ENCODE measurements around the gene BUD23.

Gene BUD23

DNA sequence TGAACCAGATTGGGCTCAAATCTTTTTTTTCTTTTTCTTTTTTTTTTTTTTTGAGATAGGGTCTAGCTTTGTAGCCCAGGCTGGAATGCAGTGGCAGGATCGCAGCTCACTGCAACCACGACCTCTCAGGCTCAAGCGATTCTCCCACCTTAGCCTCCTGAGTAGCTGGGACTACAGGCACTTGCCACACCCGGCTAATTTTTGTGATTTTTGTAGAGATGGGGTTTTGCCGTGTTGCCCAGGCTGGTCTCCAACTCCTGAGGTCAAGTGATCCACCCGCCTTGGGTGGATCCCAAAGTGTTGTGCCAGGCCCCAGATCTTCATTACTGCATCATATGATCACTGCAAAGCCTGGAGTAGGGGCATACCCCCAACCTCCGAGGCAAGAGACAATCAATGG lies 2.9 kb upstream of the BUD23 start:
- Mint-ChIP-seq H3K4me3 (peak overlapping the region; percentile 100), H3K9me3 (no peaks in the 10 kb centered on the region), H3K36me3 (ENCODE audit: low read depth) (peaks cover 20% of the 10 kb centered on the region), H3K27ac (no peak overlapping the region), H3K4me1 (ENCODE audit: low read depth) (peaks cover 47% of the 10 kb centered on the region), H3K27me3 (no peaks in the 10 kb centered on the region)

DNA sequence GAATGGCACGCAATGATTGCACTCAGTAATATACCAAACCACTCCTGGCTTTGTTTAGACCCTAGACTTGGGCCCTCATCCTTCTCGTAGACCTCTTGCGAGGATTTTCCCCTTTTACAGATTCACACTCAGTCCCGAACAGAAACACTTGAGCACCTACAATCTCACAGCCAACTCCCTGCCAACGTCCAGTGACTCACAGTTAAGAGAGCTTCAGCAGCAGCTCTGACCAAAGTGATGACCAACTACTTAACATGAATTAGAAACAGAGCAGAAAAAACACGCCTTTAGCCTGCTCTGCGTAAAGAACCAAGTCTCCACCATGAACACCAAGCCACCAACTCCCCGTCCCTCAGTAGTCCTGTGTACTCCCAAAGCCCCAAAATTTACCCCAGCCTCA lies 2.4 kb upstream of the BUD23 start:
- peak overlapping the region; percentile 100 for H3K4me3 Mint-ChIP-seq
- H3K27me3 Mint-ChIP-seq = no peaks in the 10 kb centered on the region
- H3K9me3 Mint-ChIP-seq = no peaks in the 10 kb centered on the region
- peaks cover 22% of the 10 kb centered on the region for H3K36me3 Mint-ChIP-seq (ENCODE audit: low read depth)
- peaks cover 49% of the 10 kb centered on the region for H3K4me1 Mint-ChIP-seq (ENCODE audit: low read depth)
- H3K27ac Mint-ChIP-seq = no peak overlapping the region

DNA sequence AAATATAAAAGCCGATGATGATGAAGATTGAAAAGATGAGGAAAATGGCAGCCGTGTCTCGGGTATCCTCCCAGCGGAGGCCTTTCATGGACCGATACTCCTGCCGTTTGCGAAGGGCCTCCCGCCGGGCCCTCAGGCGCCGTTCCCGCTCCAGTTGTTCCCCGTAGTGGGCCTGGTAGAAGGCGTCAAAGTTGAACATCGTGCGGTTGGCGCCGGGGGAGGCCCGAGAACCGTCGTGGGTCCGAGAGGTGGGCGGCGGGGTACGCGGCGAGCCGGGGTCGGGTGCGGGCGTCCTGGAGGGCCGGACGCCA lies 697 bp upstream of the BUD23 start:
- H3K4me3 Mint-ChIP-seq = peak overlapping the region; percentile 100
- H3K36me3 Mint-ChIP-seq (ENCODE audit: low read depth) = peaks cover 35% of the 10 kb centered on the region

DNA sequence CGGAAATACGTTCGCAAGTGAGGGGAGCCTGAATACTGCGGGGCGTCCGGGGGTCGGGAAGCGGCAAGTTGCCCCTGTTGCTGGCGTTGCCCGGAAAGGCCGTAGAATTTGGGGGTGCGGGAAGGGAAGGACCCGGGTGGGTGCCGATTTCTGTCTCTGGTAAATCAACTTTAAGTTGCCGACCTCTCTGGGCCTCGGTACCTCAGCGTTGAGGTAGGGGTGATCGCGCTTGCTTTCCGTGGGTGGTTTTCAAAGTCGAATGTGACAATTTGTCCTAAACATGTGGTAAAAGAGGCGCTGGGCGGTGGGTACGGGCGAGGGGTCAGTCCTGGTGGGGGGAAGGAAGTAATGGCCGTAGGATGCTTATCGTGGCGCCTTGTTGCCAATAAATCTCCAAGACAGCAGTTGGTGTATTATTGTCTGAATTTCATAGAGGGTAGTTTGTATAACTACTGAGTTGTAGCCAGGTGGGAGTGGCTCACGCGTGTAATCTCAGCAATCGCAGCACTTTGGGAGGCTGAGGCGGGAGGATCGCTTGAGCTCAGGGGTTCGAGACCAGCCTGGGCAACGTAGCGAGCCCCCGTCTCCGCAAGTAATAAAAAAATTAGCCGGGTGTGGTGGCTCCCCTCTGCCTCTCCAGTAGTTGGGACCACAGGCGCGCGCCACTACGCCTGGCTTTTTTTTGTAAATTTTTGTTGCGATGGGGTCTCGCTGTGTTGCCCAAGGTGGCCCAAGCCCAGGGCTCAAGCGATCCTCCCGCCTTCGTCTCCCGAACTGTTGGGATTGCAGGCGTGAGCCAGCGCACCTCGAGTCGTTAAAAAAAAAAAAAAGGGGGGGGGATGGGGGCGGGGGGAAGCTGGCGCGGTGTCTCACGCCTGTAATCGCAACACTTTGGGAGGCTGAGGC lies 644 bp downstream of the BUD23 start:
- H3K27ac Mint-ChIP-seq = peak overlapping the region; percentile 96
- H3K9me3 Mint-ChIP-seq = no peaks in the 10 kb centered on the region
- H3K27me3 Mint-ChIP-seq = no peaks in the 10 kb centered on the region
- H3K4me1 Mint-ChIP-seq (ENCODE audit: low read depth) = peaks cover 61% of the 10 kb centered on the region
- H3K36me3 Mint-ChIP-seq (ENCODE audit: low read depth) = peaks cover 31% of the 10 kb centered on the region
- peak overlapping the region; percentile 100 for H3K4me3 Mint-ChIP-seq

More for the DNA sequence above, 697 bp upstream of the BUD23 start:
- peaks cover 55% of the 10 kb centered on the region for H3K4me1 Mint-ChIP-seq (ENCODE audit: low read depth)
- H3K9me3 Mint-ChIP-seq = no peaks in the 10 kb centered on the region
- H3K27ac Mint-ChIP-seq = peak overlapping the region; percentile 79
- H3K27me3 Mint-ChIP-seq = no peaks in the 10 kb centered on the region

DNA sequence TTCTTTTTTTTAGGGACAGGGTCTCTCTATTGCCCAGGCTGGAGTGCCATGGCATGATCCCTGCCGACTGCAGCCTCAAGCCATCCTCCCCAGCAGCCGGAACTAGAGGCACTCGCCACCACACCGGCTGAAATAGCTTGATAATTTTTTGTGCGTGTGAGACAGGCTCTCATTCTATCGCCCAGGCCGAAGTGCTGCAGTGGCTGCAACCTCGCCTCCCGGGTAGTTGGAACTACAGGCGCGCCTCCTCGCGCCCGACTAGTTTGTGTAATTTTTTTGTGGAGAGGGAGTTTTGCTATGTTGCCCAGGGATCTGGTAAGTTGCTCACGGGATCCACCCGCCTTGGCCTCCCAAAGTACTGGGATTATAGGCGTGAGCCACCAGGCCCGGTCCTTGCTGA lies 1.9 kb downstream of the BUD23 start:
- Mint-ChIP-seq H3K27me3 (no peaks in the 10 kb centered on the region), H3K4me1 (ENCODE audit: low read depth) (peaks cover 54% of the 10 kb centered on the region), H3K27ac (no peak overlapping the region), H3K4me3 (peak overlapping the region; percentile 100), H3K9me3 (no peaks in the 10 kb centered on the region), H3K36me3 (ENCODE audit: low read depth) (peaks cover 41% of the 10 kb centered on the region)

DNA sequence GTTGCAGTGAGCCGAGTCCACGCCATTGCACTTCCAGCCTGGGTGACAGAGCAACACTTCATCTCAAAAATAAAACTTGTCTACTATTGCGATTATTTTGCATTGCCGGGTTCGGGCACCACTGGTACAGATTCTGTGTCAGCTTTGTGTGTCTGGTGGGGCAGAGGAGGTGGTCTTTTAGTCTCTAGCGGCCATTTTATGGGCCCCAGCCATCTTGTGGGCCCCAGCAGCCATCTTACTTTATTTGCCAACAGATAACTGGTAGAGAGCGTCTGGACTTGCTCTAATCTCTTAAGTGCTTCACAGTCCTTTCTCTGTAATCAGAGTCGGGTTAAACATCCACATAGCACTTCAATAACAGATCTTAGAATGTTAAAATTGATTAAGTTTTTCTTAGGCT lies 4.9 kb downstream of the BUD23 start:
- H3K9me3 Mint-ChIP-seq = no peaks in the 10 kb centered on the region
- H3K4me1 Mint-ChIP-seq (ENCODE audit: low read depth) = peaks cover 32% of the 10 kb centered on the region
- H3K36me3 Mint-ChIP-seq (ENCODE audit: low read depth) = peaks cover 51% of the 10 kb centered on the region
- H3K4me3 Mint-ChIP-seq = no peak overlapping the region
- peak overlapping the region; percentile 21 for H3K27ac Mint-ChIP-seq
- H3K27me3 Mint-ChIP-seq = no peaks in the 10 kb centered on the region

DNA sequence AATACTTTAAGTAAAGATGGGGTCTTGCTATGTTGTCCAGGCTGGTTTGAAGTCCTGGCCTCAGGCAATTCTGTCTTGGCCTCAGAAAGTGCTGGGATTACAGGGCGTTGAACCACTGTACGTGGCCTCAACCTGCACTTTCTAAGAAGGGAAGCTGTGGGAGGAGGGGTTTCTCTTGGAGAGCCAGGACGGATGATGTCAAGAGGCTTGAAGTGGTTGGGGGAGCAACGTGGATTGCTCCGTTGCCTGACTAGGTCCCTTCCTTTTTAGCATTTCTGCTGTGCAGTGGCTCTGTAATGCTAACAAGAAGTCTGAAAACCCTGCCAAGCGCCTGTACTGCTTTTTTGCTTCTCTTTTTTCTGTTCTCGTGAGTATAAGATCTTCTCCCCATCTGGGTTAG lies 7.2 kb downstream of the BUD23 start:
- Mint-ChIP-seq H3K4me1 (ENCODE audit: low read depth) (peaks cover 21% of the 10 kb centered on the region), H3K9me3 (no peaks in the 10 kb centered on the region), H3K27me3 (no peaks in the 10 kb centered on the region), H3K4me3 (no peak overlapping the region), H3K27ac (no peak overlapping the region), H3K36me3 (ENCODE audit: low read depth) (peaks cover 64% of the 10 kb centered on the region)

DNA sequence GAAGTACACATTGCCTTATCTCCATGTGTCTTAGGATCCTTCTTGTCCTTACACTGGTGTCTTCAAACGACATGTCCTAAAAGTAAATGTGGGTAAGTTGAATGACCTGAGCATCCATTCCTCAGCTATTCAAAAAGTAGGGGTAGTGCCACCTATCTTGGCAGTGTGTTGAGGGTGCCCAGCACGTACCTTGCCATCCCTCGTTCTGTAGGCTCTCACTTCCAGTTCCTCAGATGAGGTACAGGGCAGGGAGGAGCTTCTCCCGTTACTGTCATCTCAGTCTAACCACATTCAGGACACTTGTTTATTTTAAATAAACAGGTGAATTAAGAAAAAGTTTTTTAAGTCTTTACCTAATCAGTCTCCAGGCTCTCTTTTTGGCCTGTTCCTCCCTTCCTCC lies 13.0 kb downstream of the BUD23 start:
- H3K27ac Mint-ChIP-seq = no peak overlapping the region
- H3K36me3 Mint-ChIP-seq (ENCODE audit: low read depth) = peaks cover 62% of the 10 kb centered on the region
- H3K27me3 Mint-ChIP-seq = no peaks in the 10 kb centered on the region
- no peak overlapping the region for H3K4me3 Mint-ChIP-seq
- no peaks in the 10 kb centered on the region for H3K9me3 Mint-ChIP-seq
- H3K4me1 Mint-ChIP-seq (ENCODE audit: low read depth) = no peaks in the 10 kb centered on the region

DNA sequence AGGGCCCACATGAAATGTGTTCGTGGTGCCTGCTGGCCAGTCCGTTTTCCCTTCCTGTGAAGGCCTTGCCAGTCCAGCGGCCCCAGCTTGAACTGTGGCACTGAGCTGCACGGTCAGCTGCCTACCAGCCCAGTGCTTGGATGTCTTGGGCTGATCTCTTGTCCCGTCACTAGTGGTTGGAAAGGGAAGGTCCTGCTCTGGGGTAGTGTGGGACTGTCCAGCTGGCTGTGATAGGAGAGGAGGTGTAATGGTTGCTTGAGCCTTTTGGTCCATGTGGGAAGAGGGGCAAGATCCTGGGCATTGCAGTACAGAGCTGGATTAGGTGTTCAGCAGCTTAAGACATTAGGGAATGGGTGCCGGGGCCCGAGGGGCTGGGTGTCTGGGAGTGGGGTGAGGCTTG lies 15.0 kb downstream of the BUD23 start:
- H3K27ac Mint-ChIP-seq = no peak overlapping the region

DNA sequence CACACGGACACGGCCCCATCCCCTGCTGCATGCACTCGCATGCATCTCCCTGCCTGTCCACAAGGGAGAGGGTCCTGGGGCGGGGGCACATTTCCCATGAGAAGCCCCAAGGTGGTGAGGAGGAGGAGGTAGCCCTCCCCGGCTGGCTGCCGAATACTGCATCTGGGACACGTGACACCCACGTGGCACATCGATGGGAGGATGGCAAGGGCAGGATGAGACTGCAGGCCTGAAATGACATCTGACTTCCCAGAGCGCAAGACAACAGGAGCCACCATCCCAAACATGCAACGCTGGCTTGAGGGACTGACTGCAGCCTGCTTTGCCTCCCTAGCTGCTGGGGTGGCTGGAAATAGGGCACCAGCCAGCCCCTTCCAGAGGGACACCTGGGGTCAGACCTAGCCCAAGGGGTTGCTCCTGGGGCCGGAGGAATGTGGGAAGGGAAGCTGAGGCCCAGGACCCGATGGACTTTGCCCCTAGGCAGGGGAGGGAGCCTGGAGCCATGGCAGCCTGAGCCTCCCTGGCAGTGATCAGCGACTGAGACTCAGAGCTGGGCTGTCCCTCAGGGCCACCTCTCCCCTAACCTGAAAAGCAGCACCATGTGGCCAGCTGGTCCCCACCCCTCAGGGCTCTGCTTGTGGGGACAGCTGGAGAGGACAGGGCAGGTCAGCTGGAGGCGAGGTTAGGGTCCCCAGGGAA lies 16.1 kb downstream of the BUD23 start:
- Mint-ChIP-seq H3K9me3 (no peaks in the 10 kb centered on the region), H3K36me3 (ENCODE audit: low read depth) (peaks cover 62% of the 10 kb centered on the region), H3K4me1 (ENCODE audit: low read depth) (no peaks in the 10 kb centered on the region), H3K27me3 (no peaks in the 10 kb centered on the region), H3K27ac (no peak overlapping the region), H3K4me3 (no peak overlapping the region)

More for the DNA sequence above, 15.0 kb downstream of the BUD23 start:
- Mint-ChIP-seq H3K9me3 (no peaks in the 10 kb centered on the region), H3K36me3 (ENCODE audit: low read depth) (peaks cover 66% of the 10 kb centered on the region), H3K4me3 (no peak overlapping the region), H3K27me3 (no peaks in the 10 kb centered on the region), H3K4me1 (ENCODE audit: low read depth) (no peaks in the 10 kb centered on the region)

DNA sequence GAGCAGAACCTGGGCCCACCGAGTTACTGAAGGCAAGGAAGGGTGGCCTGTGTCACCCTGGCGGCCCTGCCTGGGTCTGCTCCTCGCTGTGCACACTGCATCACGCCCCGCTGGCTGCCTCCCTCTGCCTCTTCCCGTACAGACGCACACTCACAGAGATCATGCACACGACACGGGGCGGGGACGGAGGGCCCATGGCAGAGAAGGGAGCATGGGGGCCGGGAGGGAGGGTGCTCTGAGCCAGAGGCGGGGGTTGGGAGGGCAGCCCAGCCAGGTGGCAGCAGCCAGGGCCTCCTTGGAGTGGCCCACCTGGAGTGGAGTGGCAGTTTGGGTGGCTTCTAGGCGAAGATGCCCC lies 16.6 kb downstream of the BUD23 start:
- H3K27me3 Mint-ChIP-seq = no peaks in the 10 kb centered on the region
- H3K4me1 Mint-ChIP-seq (ENCODE audit: low read depth) = no peaks in the 10 kb centered on the region
- no peaks in the 10 kb centered on the region for H3K9me3 Mint-ChIP-seq
- no peak overlapping the region for H3K27ac Mint-ChIP-seq
- H3K36me3 Mint-ChIP-seq (ENCODE audit: low read depth) = peaks cover 58% of the 10 kb centered on the region
- H3K4me3 Mint-ChIP-seq = no peak overlapping the region

DNA sequence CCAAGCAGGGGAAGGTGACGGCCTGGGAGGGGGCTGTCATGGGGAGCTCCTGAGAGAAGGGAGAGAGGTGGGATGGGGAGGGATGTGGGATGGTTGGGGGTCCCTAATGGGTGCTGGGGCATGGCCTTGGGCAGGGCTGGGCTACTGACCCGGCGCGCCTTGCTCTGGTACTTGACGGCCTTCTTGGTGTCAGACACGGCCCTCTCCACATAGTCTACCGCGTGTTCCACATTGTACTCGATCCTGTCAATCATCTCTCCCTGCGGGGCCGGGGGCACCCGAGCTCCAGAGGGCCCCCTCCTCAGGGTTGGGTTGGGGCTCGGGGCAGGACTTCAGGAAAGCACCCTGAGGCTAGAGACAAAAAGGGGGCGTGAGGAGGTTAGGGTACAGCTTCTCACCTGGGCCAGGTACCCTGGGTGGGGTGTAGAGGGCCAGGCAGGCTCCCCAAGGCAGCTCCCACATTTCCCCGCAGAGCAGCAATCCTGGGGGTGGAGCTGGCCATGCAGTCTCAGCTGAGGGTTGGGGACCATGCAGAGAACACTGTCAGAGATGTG lies 17.3 kb downstream of the BUD23 start:
- H3K36me3 Mint-ChIP-seq (ENCODE audit: low read depth) = peaks cover 54% of the 10 kb centered on the region

DNA sequence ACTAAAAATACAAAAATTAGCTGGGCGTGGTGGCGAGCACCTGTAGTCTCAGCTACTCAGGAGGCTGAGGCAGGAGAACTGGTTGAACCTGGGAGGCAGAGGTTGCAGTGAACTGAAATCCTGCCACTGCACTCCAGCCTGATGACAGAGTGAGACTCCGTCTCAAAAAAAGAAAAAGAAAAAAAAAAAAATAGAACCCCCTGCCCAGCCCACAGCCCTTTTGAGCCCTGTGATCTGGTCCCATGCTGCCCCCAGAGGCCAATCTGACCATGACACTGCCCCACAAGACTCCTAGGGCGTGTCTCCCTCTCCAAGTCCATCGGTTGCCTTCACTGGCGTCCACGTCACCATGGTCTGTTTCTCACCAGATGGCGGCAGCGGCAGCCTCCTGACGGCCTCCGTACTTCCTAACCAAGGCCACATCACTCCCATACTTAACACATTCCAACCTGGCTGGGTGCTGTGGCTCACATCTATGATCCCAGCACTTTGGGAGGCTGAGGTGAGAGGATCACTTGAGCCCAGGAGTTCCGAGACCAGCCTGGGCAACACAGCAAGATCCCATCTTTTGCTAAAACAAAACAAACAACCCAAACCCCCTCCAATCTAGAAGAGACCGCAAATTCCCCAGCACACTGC lies 18.1 kb downstream of the BUD23 start:
- H3K4me3 Mint-ChIP-seq = no peak overlapping the region
- peaks cover 46% of the 10 kb centered on the region for H3K36me3 Mint-ChIP-seq (ENCODE audit: low read depth)
- H3K27me3 Mint-ChIP-seq = no peaks in the 10 kb centered on the region
- peaks cover 3% of the 10 kb centered on the region for H3K4me1 Mint-ChIP-seq (ENCODE audit: low read depth)
- H3K27ac Mint-ChIP-seq = no peak overlapping the region
- no peaks in the 10 kb centered on the region for H3K9me3 Mint-ChIP-seq

More for the DNA sequence above, 17.3 kb downstream of the BUD23 start:
- no peak overlapping the region for H3K4me3 Mint-ChIP-seq
- H3K27me3 Mint-ChIP-seq = no peaks in the 10 kb centered on the region
- no peaks in the 10 kb centered on the region for H3K9me3 Mint-ChIP-seq
- H3K27ac Mint-ChIP-seq = no peak overlapping the region
- no peaks in the 10 kb centered on the region for H3K4me1 Mint-ChIP-seq (ENCODE audit: low read depth)

DNA sequence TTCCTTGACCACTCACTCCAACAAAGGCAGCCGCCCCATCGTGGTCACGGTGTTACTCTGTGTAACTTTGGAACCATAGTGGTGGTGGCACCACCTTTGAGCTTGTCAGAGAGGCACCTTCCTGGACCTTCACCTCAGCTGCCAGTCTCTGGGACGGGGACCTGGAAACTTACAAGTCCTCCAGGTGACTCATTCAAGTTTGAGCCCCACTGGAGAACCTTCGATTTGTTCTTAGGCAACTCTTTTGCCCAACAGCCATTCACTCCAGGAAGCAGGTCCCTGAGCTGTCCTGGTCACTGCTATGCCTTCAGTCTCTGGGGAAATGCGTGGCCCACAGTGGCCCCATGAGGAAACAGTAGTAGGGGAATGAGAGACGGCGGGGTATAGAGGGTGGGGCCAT lies 18.8 kb downstream of the BUD23 start:
- Mint-ChIP-seq H3K4me1 (ENCODE audit: low read depth) (peaks cover 10% of the 10 kb centered on the region), H3K27me3 (no peaks in the 10 kb centered on the region), H3K27ac (no peak overlapping the region), H3K4me3 (no peak overlapping the region), H3K36me3 (ENCODE audit: low read depth) (peaks cover 38% of the 10 kb centered on the region), H3K9me3 (no peaks in the 10 kb centered on the region)

DNA sequence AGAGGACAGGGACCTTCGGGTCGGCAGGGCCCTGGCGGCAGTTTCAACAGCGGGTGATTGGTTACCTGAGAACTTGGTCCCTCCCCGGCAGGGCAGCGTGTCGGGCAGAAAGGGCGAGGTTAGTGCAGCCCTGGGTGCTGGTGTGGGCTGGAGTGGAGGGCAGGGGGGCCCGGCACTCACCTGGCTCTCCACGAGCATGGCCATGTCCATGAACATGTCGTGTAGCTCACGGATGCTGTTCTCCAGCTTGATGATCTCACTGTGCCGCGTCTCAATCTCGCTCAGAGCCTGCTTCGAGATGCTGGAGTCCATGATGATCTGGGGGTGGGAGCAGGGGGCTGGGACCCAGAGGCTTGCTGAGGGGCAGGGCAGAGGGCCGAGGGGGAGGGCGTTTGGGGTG lies 19.3 kb downstream of the BUD23 start:
- Mint-ChIP-seq H3K36me3 (ENCODE audit: low read depth) (peaks cover 34% of the 10 kb centered on the region), H3K4me3 (no peak overlapping the region), H3K9me3 (no peaks in the 10 kb centered on the region), H3K4me1 (ENCODE audit: low read depth) (peaks cover 10% of the 10 kb centered on the region), H3K27ac (no peak overlapping the region), H3K27me3 (no peaks in the 10 kb centered on the region)

Data from stimulated activated naive CD8-positive, alpha-beta T cell treated with anti-CD3 and anti-CD28 coated beads, Interleukin-15, Interleukin-2, amounts not matched to agents 100 ng/mL and 50 ng/mL, for 24 hours (primary cell).